Sigmoid colon (tissue), 7 donors: ENCODE measurements around the gene ETV6. TPM values are rescaled to one million over a fixed set of nuclear protein-coding genes. Genes with fewer than 3 reads are reported as not detected.

Experiments
- DNase-seq: peaks from one replicate; pipeline ENCODE4 v3.0.0-alpha.2; 2019
- H3K27ac ChIP-seq, 4 donors: fragments of 200-600 bp; sonication (generic); one replicate each; pipeline ENCODE4 v1.5.1; 2016 to 2019; ENCODE audit warnings: mild to moderate bottlenecking in 1 of 4
- H3K27me3 ChIP-seq, 3 donors: fragments of 200-600 bp; sonication (generic); one replicate each; pipeline ENCODE4 v1.5.1; 2019; ENCODE audit warnings: mild to moderate bottlenecking in 1 of 3
- H3K36me3 ChIP-seq, 4 donors: fragments of 200-600 bp; sonication (generic); one replicate each; pipeline ENCODE4 v1.5.1; 2016 to 2019
- H3K4me1 ChIP-seq, 4 donors: fragments of 200-600 bp; sonication (generic); one replicate each; pipeline ENCODE4 v1.5.1; 2017 to 2019
- H3K4me3 ChIP-seq, 4 donors: fragments of 200-600 bp; sonication (generic); one replicate each; pipeline ENCODE4 v1.5.1; 2017 to 2019; ENCODE audit warnings: mild to moderate bottlenecking in 2 of 4, moderate library complexity in 1 of 4
- H3K9me3 ChIP-seq, 4 donors: fragments of 200-600 bp in 3 of 4; sonication (generic) in 3 of 4; one replicate each; pipeline versions ENCODE4 v1.5.1 to v1.6.1; 2013 to 2019
- EP300 ChIP-seq, 4 donors: sonication (generic); formaldehyde crosslinking; IDR thresholded peaks; one replicate each; pipeline ENCODE4 v1.6.1; 2017; ENCODE audit warnings: antibody characterized with exemption in 4 of 4
- POLR2A ChIP-seq, 2 donors: fragments of 450-650 bp; IDR thresholded peaks; one replicate each; pipeline ENCODE4 v1.6.1; 2016; ENCODE audit warnings: antibody characterized with exemption in 2 of 2, mild to moderate bottlenecking in 2 of 2, moderate library complexity in 2 of 2
- POLR2AphosphoS5 ChIP-seq, 4 donors: sonication (generic); formaldehyde crosslinking; IDR thresholded peaks; one replicate each; pipeline ENCODE4 v1.6.1; 2017; ENCODE audit warnings: antibody characterized with exemption in 4 of 4
- WGBS, 2 donors: extraction: QIAGEN DNeasy Blood & Tissue Kit; methylation state at CpG; one replicate each; pipeline ENCODE4 v1.1.7; 2013; 5-methylcytosine and 5-hydroxymethylcytosine counted together
- intact Hi-C: fragments of 100-400 bp; cut with DNase I; formaldehyde crosslinking; loops from one replicate; pipeline ENCODE4 v1.15.1; 2023
- polyA plus RNA-seq, 3 donors: library from polyadenylated mRNA; stranded (reverse); fragments of 200-250 nt; gene quantifications; one replicate each; pipeline ENCODE4 v1.2.3, GENCODE V29; 2013
- total RNA-seq, 4 donors: library from RNA; depleted of rRNA; stranded (reverse); fragments of >200 nt; gene quantifications; one replicate each; pipeline ENCODE4 v1.1.0, GENCODE V29; 2016
- TF ChIP-seq, protein P1 (sequence below), 4 experiments: fragments of 450-650 bp in 3 of 4; fragments of 200-600 bp in 1 of 4; IDR thresholded peaks; one replicate each; pipeline ENCODE4 v1.5.1; 2016 to 2019; ENCODE audit warnings: antibody characterized with exemption in 4 of 4, mild to moderate bottlenecking in 3 of 4, moderate library complexity in 2 of 4
- donor health status: healthy with polysubstance abuse.
- donor health status: Bipolar disorder and iron deficiency.
- donor health status: healthy.

ETV6 gene
- total and polyA plus RNA-seq, 7 donors = 8.4 to 35.2 (median 16.3) TPM

DNA sequence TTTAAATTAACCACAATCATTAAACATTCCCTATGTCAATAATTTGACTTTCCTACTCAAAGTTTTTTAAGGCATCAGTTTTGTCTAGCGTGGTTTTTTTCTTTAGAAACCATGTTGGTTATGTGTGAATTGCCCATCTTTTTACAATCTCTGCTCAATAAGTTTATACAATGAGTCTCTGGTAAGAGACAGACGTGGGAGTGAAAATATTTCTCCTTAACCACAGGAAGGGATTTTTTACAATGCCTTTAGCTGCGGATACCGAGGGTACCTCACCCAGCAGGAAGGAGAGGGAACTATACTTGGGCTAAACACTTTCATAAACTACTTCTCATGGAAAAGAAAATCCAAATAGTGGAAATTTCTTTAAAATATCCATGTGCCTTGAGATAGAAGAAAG is 229.8 kb downstream of the ETV6 start:
- Histone ChIP-seq H3K27me3 (no peaks in the 10 kb centered on the region), H3K27ac (peak overlapping the region in 3 of 4 donors; percentile 76 to 88 (median 76)), H3K4me1 (peaks cover 0 to 83% (median 58%) of the 10 kb centered on the region in 4 donors), H3K36me3 (peaks cover 0 to 7% (median under 1%) of the 10 kb centered on the region in 4 donors), H3K9me3 (no peaks in the 10 kb centered on the region), H3K4me3 (no peak overlapping the region)
- TF ChIP-seq POLR2A (IDR thresholded peaks at IDR 0.05) = no peak
- no peak for TF ChIP-seq POLR2AphosphoS5 (IDR thresholded peaks at IDR 0.05)
- TF ChIP-seq, protein P1, sequence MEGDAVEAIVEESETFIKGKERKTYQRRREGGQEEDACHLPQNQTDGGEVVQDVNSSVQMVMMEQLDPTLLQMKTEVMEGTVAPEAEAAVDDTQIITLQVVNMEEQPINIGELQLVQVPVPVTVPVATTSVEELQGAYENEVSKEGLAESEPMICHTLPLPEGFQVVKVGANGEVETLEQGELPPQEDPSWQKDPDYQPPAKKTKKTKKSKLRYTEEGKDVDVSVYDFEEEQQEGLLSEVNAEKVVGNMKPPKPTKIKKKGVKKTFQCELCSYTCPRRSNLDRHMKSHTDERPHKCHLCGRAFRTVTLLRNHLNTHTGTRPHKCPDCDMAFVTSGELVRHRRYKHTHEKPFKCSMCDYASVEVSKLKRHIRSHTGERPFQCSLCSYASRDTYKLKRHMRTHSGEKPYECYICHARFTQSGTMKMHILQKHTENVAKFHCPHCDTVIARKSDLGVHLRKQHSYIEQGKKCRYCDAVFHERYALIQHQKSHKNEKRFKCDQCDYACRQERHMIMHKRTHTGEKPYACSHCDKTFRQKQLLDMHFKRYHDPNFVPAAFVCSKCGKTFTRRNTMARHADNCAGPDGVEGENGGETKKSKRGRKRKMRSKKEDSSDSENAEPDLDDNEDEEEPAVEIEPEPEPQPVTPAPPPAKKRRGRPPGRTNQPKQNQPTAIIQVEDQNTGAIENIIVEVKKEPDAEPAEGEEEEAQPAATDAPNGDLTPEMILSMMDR (IDR thresholded peaks at IDR 0.05) = no peak
- TF ChIP-seq EP300 (IDR thresholded peaks at IDR 0.05) = no peak
- WGBS, 2 donors = 31 to 54% methylated on average over 4 of the region's 4 CpGs
- no peak for DNase-seq
- intact Hi-C loops = loop anchor here (5.0 kb wide), 2 partner anchors 172 to 227 kb away; no protein-coding TSS in a partner anchor

DNA sequence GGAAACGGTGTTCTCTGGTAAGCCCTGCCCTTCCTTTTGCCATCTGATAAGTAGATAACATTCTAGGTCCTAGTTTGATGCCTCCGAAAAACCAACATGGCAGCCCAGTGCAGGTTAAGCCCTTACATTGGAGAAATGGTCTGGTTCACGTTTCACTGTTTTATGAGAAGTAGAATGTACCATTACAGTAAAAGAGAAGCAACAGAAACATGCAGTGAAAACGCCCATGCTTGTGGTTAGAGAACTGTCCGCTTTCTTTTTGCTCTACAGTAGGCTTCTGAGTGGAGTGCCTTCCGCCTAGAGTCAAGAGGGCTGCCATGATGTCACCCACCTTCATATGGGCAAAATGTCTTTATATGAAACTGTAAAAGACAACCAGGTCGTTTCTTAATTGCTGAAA is 230.9 kb downstream of the ETV6 start:
- WGBS, 2 donors = 83 to 88% methylated on average over 7 of the region's 7 CpGs
- H3K27ac ChIP-seq = peak overlapping the region in 3 of 4 donors; percentile 25 to 88 (median 76)
- peaks cover 0 to 18% (median 2%) of the 10 kb centered on the region in 4 donors for H3K36me3 ChIP-seq
- intact Hi-C loops = no loop called here
- no peaks in the 10 kb centered on the region for H3K27me3 ChIP-seq
- TF ChIP-seq, protein P1 (IDR thresholded peaks at IDR 0.05) = no peak
- TF ChIP-seq EP300 (IDR thresholded peaks at IDR 0.05) = no peak
- TF ChIP-seq POLR2AphosphoS5 (IDR thresholded peaks at IDR 0.05) = no peak
- no peak for TF ChIP-seq POLR2A (IDR thresholded peaks at IDR 0.05)
- H3K9me3 ChIP-seq = no peaks in the 10 kb centered on the region
- peaks cover 0 to 90% (median 60%) of the 10 kb centered on the region in 4 donors for H3K4me1 ChIP-seq
- DNase-seq = no peak
- H3K4me3 ChIP-seq = no peak overlapping the region

DNA sequence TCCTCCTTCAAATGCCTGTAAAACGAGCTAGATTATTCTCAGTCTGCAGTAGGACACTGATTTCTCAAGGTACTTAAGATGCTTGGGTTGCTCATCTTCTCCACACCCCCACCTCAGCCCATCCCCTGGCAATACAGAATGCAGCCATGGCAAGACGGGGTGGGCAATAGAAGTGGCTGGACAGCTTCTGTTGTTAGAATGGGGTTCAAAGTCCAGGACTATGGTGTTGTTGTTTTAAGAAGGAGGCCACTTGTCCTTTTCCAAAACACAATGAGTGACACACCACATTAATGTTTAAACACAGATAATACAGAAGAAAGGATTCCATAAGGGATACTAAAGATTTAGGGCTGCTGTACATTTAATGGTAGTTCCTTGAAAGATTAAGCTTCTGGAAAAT is 232.4 kb downstream of the ETV6 start:
- DNase-seq = no peak
- Histone ChIP-seq H3K27ac (peak overlapping the region in 3 of 4 donors; percentile 71 to 88 (median 76)), H3K4me3 (no peak overlapping the region), H3K27me3 (no peaks in the 10 kb centered on the region), H3K9me3 (no peaks in the 10 kb centered on the region), H3K4me1 (peaks cover 0 to 83% (median 57%) of the 10 kb centered on the region in 4 donors), H3K36me3 (peaks cover 0 to 32% (median 6%) of the 10 kb centered on the region in 4 donors)
- TF ChIP-seq POLR2A (IDR thresholded peaks at IDR 0.05) (no peak), EP300 (IDR thresholded peaks at IDR 0.05) (no peak), POLR2AphosphoS5 (IDR thresholded peaks at IDR 0.05) (no peak)
- TF ChIP-seq, protein P1 (IDR thresholded peaks at IDR 0.05) = no peak
- 19 to 62% methylated on average over 2 of the region's 2 CpGs for WGBS, 2 donors
- intact Hi-C loops = no loop called here

DNA sequence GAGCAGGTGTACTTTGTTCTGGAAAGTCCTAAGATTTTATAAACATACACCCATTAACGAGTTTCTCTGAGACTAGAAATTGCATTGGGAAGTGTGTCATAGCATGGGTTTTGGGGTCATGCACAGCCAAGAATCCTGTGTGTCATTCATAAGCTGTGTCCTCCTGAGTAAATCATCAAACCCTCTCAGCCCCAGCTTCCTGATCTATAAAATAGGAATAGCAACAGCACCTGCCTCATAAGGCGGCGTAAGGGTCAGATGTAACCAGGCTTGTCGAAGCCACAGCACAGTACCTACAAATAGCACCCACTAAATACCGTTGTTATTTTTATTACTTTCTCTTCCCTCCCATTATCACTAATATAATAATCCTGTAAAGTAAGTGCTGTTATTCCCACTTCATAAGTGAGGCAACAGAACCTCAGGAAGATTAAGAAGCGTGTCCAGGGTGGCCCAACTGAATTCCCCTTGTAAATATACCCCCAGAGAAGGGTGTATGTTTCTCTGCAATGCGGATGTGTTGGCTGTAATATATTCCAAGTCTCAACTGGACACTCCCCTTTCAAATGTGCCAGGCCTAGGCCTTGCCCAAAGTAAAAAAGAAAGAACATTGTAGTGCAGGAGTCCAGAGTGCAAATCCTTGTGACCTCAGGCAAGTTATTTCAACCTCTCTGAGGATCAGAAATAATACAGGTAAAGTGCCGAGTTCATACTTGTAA is 233.0 kb downstream of the ETV6 start:
- TF ChIP-seq POLR2AphosphoS5 (IDR thresholded peaks at IDR 0.05) (peak in 3 of 4 donors; percentile 28 to 40 (median 36)), POLR2A (IDR thresholded peaks at IDR 0.05) (no peak), EP300 (IDR thresholded peaks at IDR 0.05) (peak in 2 of 4 donors; percentile 25 to 55)
- Histone ChIP-seq H3K4me3 (no peak overlapping the region), H3K9me3 (no peaks in the 10 kb centered on the region), H3K4me1 (peaks cover 0 to 77% (median 51%) of the 10 kb centered on the region in 4 donors), H3K27me3 (no peaks in the 10 kb centered on the region), H3K36me3 (peaks cover 0 to 37% (median 6%) of the 10 kb centered on the region in 4 donors), H3K27ac (peak overlapping the region in 3 of 4 donors; percentile 71 to 88 (median 76))
- intact Hi-C loops = no loop called here
- WGBS, 2 donors = 15 to 52% methylated on average over 8 of the region's 8 CpGs
- DNase-seq = no peak

DNA sequence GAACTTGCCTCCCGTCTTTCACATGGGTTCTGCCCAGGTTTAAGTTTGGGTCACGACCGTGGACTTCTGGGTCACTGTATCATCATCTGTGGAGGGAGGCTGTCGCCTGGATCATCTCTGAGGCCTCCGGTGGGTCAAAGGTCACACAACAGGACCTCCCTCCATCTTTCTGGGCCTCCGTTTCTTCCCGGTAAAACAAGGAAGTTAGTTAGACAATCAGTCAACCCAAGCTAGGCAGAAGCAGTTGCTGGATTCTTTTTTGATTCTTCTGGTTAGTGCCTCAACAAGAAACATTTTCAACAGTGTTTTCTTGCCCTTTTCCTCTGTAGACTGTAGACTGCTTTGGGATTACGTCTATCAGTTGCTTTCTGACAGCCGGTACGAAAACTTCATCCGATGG is 234.6 kb downstream of the ETV6 start:
- Histone ChIP-seq H3K27ac (peak overlapping the region; percentile 31 to 88 (median 70)), H3K4me1 (peaks cover 0 to 60% (median 34%) of the 10 kb centered on the region in 4 donors)
- intact Hi-C loops = no loop called here

More for the DNA sequence above, 234.6 kb downstream of the ETV6 start:
- Histone ChIP-seq H3K36me3 (peaks cover 0 to 54% (median 11%) of the 10 kb centered on the region in 4 donors), H3K9me3 (no peaks in the 10 kb centered on the region), H3K27me3 (no peaks in the 10 kb centered on the region), H3K4me3 (no peak overlapping the region)
- WGBS, 2 donors = 74 to 81% methylated on average over 11 of the region's 11 CpGs
- no peak for DNase-seq
- TF ChIP-seq, protein P1 (IDR thresholded peaks at IDR 0.05) = no peak
- TF ChIP-seq POLR2AphosphoS5 (IDR thresholded peaks at IDR 0.05) (no peak), POLR2A (IDR thresholded peaks at IDR 0.05) (no peak), EP300 (IDR thresholded peaks at IDR 0.05) (no peak)
